Neural progenitor cell (in vitro differentiated cells): ENCODE measurements around the gene MAP6.

Source experiments
- CTCF ChIP-seq: fragments of 200-600 bp; sonication (generic); IDR thresholded peaks from 2 replicates; pipeline ENCODE4 v1.5.1; 2017; ENCODE audit warnings: antibody characterized with exemption, mild to moderate bottlenecking
- EZH2 ChIP-seq: fragments of 200-600 bp; sonication (generic); IDR thresholded peaks from 2 replicates; pipeline ENCODE4 v1.6.1; 2017; ENCODE audit warnings: antibody characterized with exemption, mild to moderate bottlenecking, moderate library complexity

- no peak for TF ChIP-seq CTCF
- TF ChIP-seq EZH2 = no peak
Observed at GRCh38 chr11:75632962-75633361, 35.9 kb downstream of the MAP6 start.
